ENCODE measurements around the gene ZNF207. TPM values are rescaled to one million over a fixed set of nuclear protein-coding genes. Genes with fewer than 3 reads are reported as not detected.
A peak's percentile ranks its signal among the peaks of the same experiment; 100 is the strongest.

The ZNF207 gene
- total and polyA plus RNA-seq, 9 of the 15 experiments (the other 6 are each of a cell fraction or from before 2014, with no cell fraction given) = 123 to 370 (median 250) TPM

GRCh38 chr17:32341857-32342602 is 7.9 kb upstream of the ZNF207 start, which contains the start of gene C17orf75 (continued):
- TF ChIP-seq BRF1 (IDR thresholded peaks at IDR 0.05; ENCODE audit: borderline replicate concordance, extremely low read depth, insufficient read length) (no peak), STAT6 (CRISPR knock-in tag; IDR thresholded peaks at IDR 0.05) (no peak; the same call in 1 of the 2 replicates), FOXA1 (IDR thresholded peaks at IDR 0.05; ENCODE audit: borderline replicate concordance) (no peak), MAZ (CRISPR knock-in tag; conservative IDR thresholded peaks at IDR 0.05 in 1 of 2, IDR thresholded peaks at IDR 0.05 in 1 of 2) (peak; percentile 71 to 96), ZNF592 (IDR thresholded peaks at IDR 0.05) (peak; percentile 60; the same call in 1 of the 2 replicates), ZBTB11 (CRISPR knock-in tag; IDR thresholded peaks at IDR 0.05) (peak; percentile 98 to 99 (median 98)), GMEB1 (CRISPR knock-in tag; IDR thresholded peaks at IDR 0.05) (peak; percentile 72; the same call in 1 of the 2 replicates), DLX4 (CRISPR knock-in tag; IDR thresholded peaks at IDR 0.05) (no peak)
